NCI-H2107 treated with DMSO at 0.1 percent for 48 hours (cell line): ENCODE measurements around the gene PI4KA.

ENCODE experiments used
- DNase-seq: peaks from one replicate; lab custom pipeline; 2025; ENCODE audit not compliant: unreplicated experiment; lab: John Stamatoyannopoulos, UW

PI4KA gene

GRCh38 chr22:20794650-20795413, 63.8 kb downstream of the PI4KA start:
- no peak for DNase-seq

GRCh38 chr22:20793748-20794649, 64.6 kb downstream of the PI4KA start:
- no peak for DNase-seq

GRCh38 chr22:20792966-20793728, 65.5 kb downstream of the PI4KA start:
- no peak for DNase-seq

- DNase-seq: no peak
Observed at GRCh38 chr22:20792221-20792965, 66.2 kb downstream of the PI4KA start.

GRCh38 chr22:20788627-20789344, 69.8 kb downstream of the PI4KA start:
- DNase-seq: no peak

GRCh38 chr22:20787746-20788626, 70.6 kb downstream of the PI4KA start:
- no peak for DNase-seq

- no peak for DNase-seq
Observed at GRCh38 chr22:20787223-20787622, 71.4 kb downstream of the PI4KA start.

- DNase-seq: no peak
Observed at GRCh38 chr22:20786536-20786979, 72.1 kb downstream of the PI4KA start.

- DNase-seq: no peak
Observed at GRCh38 chr22:20786048-20786447, 72.6 kb downstream of the PI4KA start.

GRCh38 chr22:20785415-20785814, 73.2 kb downstream of the PI4KA start:
- no peak for DNase-seq

- DNase-seq: peak; percentile 14
Observed at GRCh38 chr22:20783844-20784723, 74.5 kb downstream of the PI4KA start.

- no peak for DNase-seq
Observed at GRCh38 chr22:20783300-20783673, 75.3 kb downstream of the PI4KA start.

- no peak for DNase-seq
Observed at GRCh38 chr22:20782596-20783299, 75.9 kb downstream of the PI4KA start.

GRCh38 chr22:20782083-20782482, 76.5 kb downstream of the PI4KA start:
- DNase-seq: no peak

GRCh38 chr22:20781272-20781990, 77.2 kb downstream of the PI4KA start:
- DNase-seq: no peak

GRCh38 chr22:20779818-20780158, 78.8 kb downstream of the PI4KA start:
- no peak for DNase-seq
